H1 (cell line): ENCODE data around the gene SMIM28. TPM values are rescaled to one million over a fixed set of nuclear protein-coding genes. Genes with fewer than 3 reads are reported as not detected.

ENCODE experiments used
- CTCF ChIA-PET: fragments of 300-600 bp; sonication (Branson Sonifier 250); formaldehyde crosslinking; loops from one replicate; lab custom pipeline; 2021; ENCODE audit not compliant: partially characterized antibody; lab: Charles Lee
- POLR2A ChIA-PET: fragments of 300-600 bp; sonication (Branson Sonifier 250); formaldehyde crosslinking; loops from one replicate; lab custom pipeline; 2021; ENCODE audit warnings: inconsistent platforms; ENCODE audit not compliant: partially characterized antibody; lab: Charles Lee
- DNase-seq, 2 experiments: peaks; one replicate each; pipeline versions ENCODE4 v3.0.0 to v3.0.0-alpha.2; 2010 to 2022; ENCODE audit warnings: low spot score in 2 of 2, low read depth in 1 of 2, mixed read lengths in 1 of 2
- FAIRE-seq: peaks from 2 replicates; lab custom pipeline; 2011; peaks lifted over from hg19 to GRCh38; lab: Jason Lieb, UNC
- H2AFZ ChIP-seq: 2 replicates; pipeline ENCODE4 v1.8.1; 2012; ENCODE audit warnings: low read length, inconsistent platforms
- H2AK5ac ChIP-seq: 2 replicates; pipeline ENCODE4 v1.6.1; 2013; ENCODE audit warnings: low read depth, low read length
- H2BK120ac ChIP-seq: replicated peaks from 2 replicates; pipeline ENCODE3; 2013; ENCODE audit warnings: low read depth, low read length, inconsistent platforms
- H2BK12ac ChIP-seq: 2 replicates; pipeline ENCODE4 v1.6.1; 2013; ENCODE audit warnings: low read depth, low read length
- H2BK15ac ChIP-seq: 2 replicates; pipeline ENCODE4 v1.6.1; 2013; ENCODE audit warnings: low read length
- H2BK20ac ChIP-seq: 2 replicates; pipeline ENCODE4 v1.6.1; 2013; ENCODE audit warnings: low read length
- H2BK5ac ChIP-seq: 2 replicates; pipeline ENCODE4 v1.6.1; 2013; ENCODE audit warnings: low read depth, low read length
- H3K14ac ChIP-seq: 2 replicates; pipeline ENCODE4 v1.6.1; 2013; ENCODE audit warnings: inconsistent platforms; ENCODE audit not compliant: insufficient read length
- H3K18ac ChIP-seq: 2 replicates; pipeline ENCODE4 v1.6.1; 2013; ENCODE audit warnings: low read length; ENCODE audit errors: extremely low read depth
- H3K23ac ChIP-seq: 2 replicates; pipeline ENCODE4 v1.6.1; 2013; ENCODE audit warnings: inconsistent platforms; ENCODE audit not compliant: insufficient read length
- H3K23me2 ChIP-seq: 2 replicates; pipeline ENCODE4 v1.6.1; 2013; ENCODE audit warnings: low read depth, low read length
- H3K27ac ChIP-seq: 2 replicates; pipeline ENCODE4 v1.6.1; 2011; ENCODE audit warnings: low read depth, low read length, inconsistent platforms
- H3K27me3 ChIP-seq, 4 experiments: replicated peaks in 1 of 4; 1 replicate in 1 of 4; 2 replicates in 3 of 4; pipeline versions ENCODE4 v1.6.1 to v1.8.1; 2011 to 2013; ENCODE audit warnings: low read length in 3 of 4, mild to moderate bottlenecking in 3 of 4, inconsistent platforms in 2 of 4, mixed read lengths in 2 of 4, moderate library complexity in 1 of 4; ENCODE audit not compliant: control insufficient read depth in 3 of 4, insufficient read depth in 3 of 4; ENCODE audit errors: extremely low read depth in 1 of 4
- H3K36me3 ChIP-seq, 4 experiments: 2 replicates each; pipeline versions ENCODE4 v1.6.1 to v1.8.1; 2011 to 2013; ENCODE audit warnings: mild to moderate bottlenecking in 4 of 4, low read length in 3 of 4, moderate library complexity in 2 of 4, control low read depth in 1 of 4, inconsistent platforms in 1 of 4; ENCODE audit not compliant: insufficient read depth in 4 of 4, control insufficient read depth in 2 of 4
- H3K4ac ChIP-seq: replicated peaks from 2 replicates; pipeline ENCODE3; 2013; ENCODE audit warnings: low read length, low read depth, mixed read lengths, inconsistent platforms; ENCODE audit not compliant: insufficient read length
- H3K4me1 ChIP-seq, 4 experiments: replicated peaks in 1 of 4; 1 replicate in 1 of 4; 2 replicates in 3 of 4; pipeline versions ENCODE4 v1.6.1 to v1.8.1; 2011 to 2013; ENCODE audit warnings: low read length in 3 of 4, inconsistent platforms in 2 of 4, mixed read lengths in 1 of 4; ENCODE audit not compliant: insufficient read depth in 4 of 4, control insufficient read depth in 3 of 4
- H3K4me2 ChIP-seq, 2 experiments: 2 replicates each; pipeline versions ENCODE4 v1.6.1 to v1.8.1; 2011 to 2013; ENCODE audit warnings: low read depth in 2 of 2, low read length in 2 of 2, control low read depth in 1 of 2, inconsistent platforms in 1 of 2, mild to moderate bottlenecking in 1 of 2; ENCODE audit not compliant: insufficient read depth in 1 of 2
- H3K4me3 ChIP-seq, 4 experiments: fragments of 200-600, 300-600 bp in 1 of 4; sonication (generic), shearing (Covaris generic), sonication (Bioruptor Twin) in 1 of 4; 2 replicates each; pipeline versions ENCODE4 v1.5.1 to v1.8.1; 2011 to 2016; ENCODE audit warnings: low read length in 4 of 4, low read depth in 3 of 4, control low read depth in 2 of 4, inconsistent platforms in 2 of 4, mild to moderate bottlenecking in 2 of 4, mixed read lengths in 1 of 4, moderate library complexity in 1 of 4; ENCODE audit not compliant: insufficient read depth in 2 of 4; ENCODE audit errors: extremely low read depth in 1 of 4
- H3K56ac ChIP-seq: replicated peaks from 2 replicates; pipeline ENCODE3; 2013; ENCODE audit warnings: low read depth, mild to moderate bottlenecking, mixed read lengths, low read length, inconsistent platforms; ENCODE audit not compliant: insufficient read length
- H3K79me1 ChIP-seq: 2 replicates; pipeline ENCODE4 v1.6.1; 2013; ENCODE audit warnings: low read depth, low read length, control low read depth
- H3K79me2 ChIP-seq, 2 experiments: 2 replicates each; pipeline versions ENCODE4 v1.6.1 to v1.8.1; 2012 to 2013; ENCODE audit warnings: low read length in 2 of 2, mild to moderate bottlenecking in 2 of 2, inconsistent platforms in 1 of 2; ENCODE audit not compliant: insufficient read depth in 2 of 2, control insufficient read depth in 1 of 2
- H3K9ac ChIP-seq, 4 experiments: replicated peaks in 1 of 4; 1 replicate in 1 of 4; 2 replicates in 3 of 4; pipeline versions ENCODE4 v1.6.1 to v1.8.1; 2011 to 2013; ENCODE audit warnings: low read depth in 3 of 4, low read length in 3 of 4, control low read depth in 2 of 4, mild to moderate bottlenecking in 2 of 4, moderate library complexity in 2 of 4, inconsistent platforms in 1 of 4; ENCODE audit errors: extremely low read depth in 1 of 4
- H3K9me3 ChIP-seq, 2 experiments: 2 replicates each; pipeline versions ENCODE4 v1.6.1 to v1.8.1; 2012 to 2013; ENCODE audit warnings: mild to moderate bottlenecking in 2 of 2, moderate library complexity in 2 of 2, control low read depth in 1 of 2, inconsistent platforms in 1 of 2, low read depth in 1 of 2, low read length in 1 of 2, mixed read lengths in 1 of 2; ENCODE audit not compliant: insufficient read depth in 2 of 2
- H4K20me1 ChIP-seq, 2 experiments: replicated peaks in 1 of 2; 2 replicates each; pipeline versions ENCODE3 to v1.8.1; 2011 to 2013; ENCODE audit warnings: inconsistent platforms in 2 of 2, low read length in 2 of 2, mild to moderate bottlenecking in 1 of 2; ENCODE audit not compliant: insufficient read depth in 2 of 2, control insufficient read depth in 1 of 2
- H4K5ac ChIP-seq: 2 replicates; pipeline ENCODE4 v1.6.1; 2013; ENCODE audit warnings: low read length, low read depth, mixed read lengths, inconsistent platforms; ENCODE audit not compliant: insufficient read length
- H4K8ac ChIP-seq: 2 replicates; pipeline ENCODE4 v1.8.0; 2013; ENCODE audit warnings: mild to moderate bottlenecking, moderate library complexity, low read length, inconsistent platforms; ENCODE audit not compliant: insufficient read depth; ENCODE audit errors: extremely low read depth
- H4K91ac ChIP-seq: replicated peaks from 2 replicates; pipeline ENCODE3; 2013; ENCODE audit warnings: low read length, mixed read lengths, inconsistent platforms; ENCODE audit not compliant: insufficient read length
- CBX5 ChIP-seq: fragments of 300-800, 300-1000 bp; sonication (generic); IDR thresholded peaks from 2 replicates; pipeline ENCODE4 v1.7.1; 2016; ENCODE audit warnings: antibody characterized with exemption, low read length, low read depth
- CEBPB ChIP-seq: IDR thresholded peaks from 2 replicates; pipeline ENCODE4 v1.6.1; 2012; ENCODE audit warnings: low read depth, low read length
- POU5F1 ChIP-seq: IDR thresholded peaks from 2 replicates; pipeline ENCODE4 v1.6.1; 2011; ENCODE audit warnings: low read depth, mild to moderate bottlenecking, low read length, moderate library complexity
- WGBS, 2 experiments: shearing (Covaris generic) in 1 of 2; methylation state at CpG; one replicate each; pipeline versions ENCODE4 v1.1.6 to v1.1.7; 2013 to 2015; ENCODE audit warnings: low lambda C conversion rate in 2 of 2, mixed read lengths in 2 of 2, inconsistent platforms in 1 of 2, low coverage in 1 of 2, missing lambda C conversion rate in 1 of 2; ENCODE audit not compliant: insufficient replicate concordance in 2 of 2, insufficient coverage in 1 of 2, insufficient read length in 1 of 2; ENCODE audit errors: extremely low coverage in 1 of 2, missing lambda C conversion rate in 1 of 2; 5-methylcytosine and 5-hydroxymethylcytosine counted together
- polyA plus RNA-seq, 7 experiments: library from polyadenylated mRNA; depleted of rRNA in 3 of 7; stranded (reverse) in 5 of 7; unstranded in 2 of 7; fragments of >200 nt in 5 of 7; fragments of 200-250 nt in 2 of 7; gene quantifications; 1 replicate in 5 of 7; 2 replicates in 1 of 7; 4 replicates in 1 of 7; pipeline versions ENCODE4 v1.2.1 to v1.2.3, GENCODE V29; 2011 to 2013; ENCODE audit warnings: missing spikeins in 2 of 7, mixed read lengths in 2 of 7
- total RNA-seq: library from RNA; stranded (reverse); fragmentation: NEBNext Ultra II Directional; extraction: Animal tissue kit (Norgen Biotek cat#: 25700); gene quantifications from 2 replicates; pipeline ENCODE4 v1.2.1, GENCODE V29; 2021

Gene SMIM28
- total and polyA plus RNA-seq, 2 of the 8 experiments (the other 6 are each of a cell fraction or from before 2014, with no cell fraction given), result not detected

DNA sequence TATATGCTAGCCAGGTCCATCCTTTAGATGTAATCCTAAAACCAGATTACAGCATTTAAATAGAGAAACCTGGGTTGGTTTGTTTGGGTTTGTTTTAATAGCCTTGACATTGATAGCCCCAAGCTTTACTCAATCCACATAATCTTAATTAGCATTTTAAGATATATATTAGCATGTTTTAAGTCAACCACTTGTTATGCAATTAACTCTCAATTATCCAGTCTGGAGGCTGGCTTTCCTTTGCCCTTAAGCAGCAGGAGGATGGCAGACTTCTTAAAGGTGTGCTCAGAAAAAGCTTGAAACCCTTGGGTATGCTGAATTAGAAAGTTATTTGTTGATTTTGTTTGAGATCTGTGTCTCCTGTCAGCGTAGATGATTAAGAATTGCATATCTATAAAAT, 46.3 kb upstream of the SMIM28 start:
- no peaks in the 10 kb centered on the region for H4K20me1 ChIP-seq
- H4K5ac ChIP-seq, result no peak overlapping the region
- FAIRE-seq, result peak; percentile 73
- H3K23ac ChIP-seq, result no peak overlapping the region
- no peak overlapping the region for H3K9ac ChIP-seq
- no peaks in the 10 kb centered on the region for H3K79me2 ChIP-seq
- peak overlapping the region; percentile 59 to 74; a peak in 3 of 4 replicates for H3K4me2 ChIP-seq
- 0 out of 2 replicates have a peak, but pooled peaks have one; percentile 35 for TF ChIP-seq CEBPB
- TF ChIP-seq POU5F1, result 0 out of 2 replicates have a peak, but pooled peaks have one; percentile 30
- TF ChIP-seq CBX5, result no peak
- TF ChIP-seq, all 59 proteins: peak for 2
- Histone ChIP-seq H2BK5ac (peak overlapping the region; percentile 84; the same call in 1 of the 2 replicates), H3K4ac (no peak overlapping the region), H3K18ac (no peak overlapping the region), H4K8ac (no peak overlapping the region), H3K56ac (no peak overlapping the region), H3K23me2 (no peaks in the 10 kb centered on the region), H3K14ac (no peak overlapping the region), H3K27me3 (no peaks in the 10 kb centered on the region), H2BK120ac (no peak overlapping the region), H2AFZ (no peak overlapping the region), H4K91ac (no peak overlapping the region), H3K36me3 (peaks cover 0 to 13% (median 6%) of the 10 kb centered on the region in 4 experiments; a peak in 3 of 8 replicates), H3K27ac (no peak overlapping the region), H3K4me3 (0 out of 8 replicates have a peak overlapping the region, but pooled peaks of 1 of the 4 experiments have one; percentile 21), H3K9me3 (no peaks in the 10 kb centered on the region), H2BK15ac (no peak overlapping the region), H3K4me1 (peaks cover 8 to 18% (median 11%) of the 10 kb centered on the region in 4 experiments; a peak in 6 of 7 replicates), H2AK5ac (no peak overlapping the region), H2BK12ac (no peak overlapping the region), H3K79me1 (no peaks in the 10 kb centered on the region), H2BK20ac (no peak overlapping the region)
- no peak for DNase-seq
- ChIA-PET CTCF (interaction anchor here (1.2 to 1.3 kb wide), 2 partner anchors 14 to 72 kb away, joined by 3 read pairs; partner anchors contain the start of gene HEBP2), POLR2A (interaction anchor here (1.0 kb wide), 2 partner anchors 16 to 19 kb away, joined by 3 to 6 read pairs; no protein-coding TSS in a partner anchor)
- 10% methylated on average over 1 of the region's 1 CpG; no CpG with 5 or more reads in 1 of the 2 experiments for WGBS, 2 experiments
